ENCODE results near the gene SCLT1. TPM values are rescaled to one million over a fixed set of nuclear protein-coding genes. Genes with fewer than 3 reads are reported as not detected.

Gene SCLT1
- total RNA-seq, 1 experiment from 2014 or later = 11.3 TPM

DNA sequence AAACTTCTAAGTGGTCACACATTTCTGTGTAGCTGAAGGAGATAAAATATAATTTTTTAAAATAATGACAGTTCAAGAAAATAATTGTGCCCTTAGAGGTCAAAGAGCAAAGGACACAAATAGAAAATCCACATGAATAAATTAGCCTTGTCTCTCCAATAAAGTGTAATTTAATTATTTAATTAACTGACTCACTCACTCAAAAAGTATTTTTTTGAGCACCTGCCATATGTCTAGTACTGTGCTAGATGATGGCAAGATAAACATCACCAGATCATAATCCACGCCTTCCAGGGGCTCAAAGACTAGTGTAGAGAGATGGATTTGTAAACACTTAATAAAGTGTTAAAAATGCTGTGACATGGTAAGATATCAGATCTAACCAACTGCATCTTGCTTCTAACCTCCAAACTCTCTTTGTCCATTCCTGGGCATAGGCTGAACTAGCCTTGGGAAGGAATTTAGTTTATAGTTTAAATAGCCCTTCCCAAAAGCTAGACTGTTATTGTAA lies 112.5 kb downstream of the SCLT1 start:
- Histone ChIP-seq H3K14ac (ENCODE audit: insufficient read depth, low read length) (no peak overlapping the region), H3K27ac (ENCODE audit: insufficient read length, low read depth, low read length) (no peak overlapping the region), H4K8ac (replicated peaks; ENCODE audit: insufficient read length, low read depth, low read length) (no peak overlapping the region), H3K79me2 (ENCODE audit: insufficient read depth, low read length) (no peaks in the 10 kb centered on the region), H4K5ac (ENCODE audit: insufficient read length, low read depth, low read length) (no peak overlapping the region), H2BK120ac (ENCODE audit: low read depth, low read length, poor library complexity, severe bottlenecking) (no peak overlapping the region), H3K9ac (ENCODE audit: extremely low read depth, insufficient read length, low read length) (no peak overlapping the region), H2BK5ac (ENCODE audit: insufficient read length, low read length) (no peak overlapping the region), H3K23me2 (ENCODE audit: insufficient read length, low read depth, low read length, poor library complexity, severe bottlenecking) (no peaks in the 10 kb centered on the region), H3K18ac (ENCODE audit: insufficient read length, low read depth, low read length) (no peak overlapping the region), H2AFZ (ENCODE audit: low read length) (no peak overlapping the region), H2BK12ac (ENCODE audit: insufficient read length, low read depth, low read length) (no peak overlapping the region), H4K91ac (ENCODE audit: insufficient read length, low read depth, low read length) (no peak overlapping the region), H3K4me1 (ENCODE audit: insufficient read depth, low read length) (no peaks in the 10 kb centered on the region), H2BK20ac (ENCODE audit: low read depth, low read length, poor library complexity, severe bottlenecking) (no peak overlapping the region), H3K4ac (ENCODE audit: low read depth, low read length) (no peak overlapping the region), H2AK5ac (ENCODE audit: insufficient read length, low read length) (no peak overlapping the region), H3K27me3 (ENCODE audit: insufficient read depth, low read length) (no peaks in the 10 kb centered on the region), H2BK15ac (ENCODE audit: low read depth, low read length) (no peak overlapping the region), H3K23ac (ENCODE audit: insufficient read length, low read depth, low read length) (no peak overlapping the region), H3K9me3 (ENCODE audit: control insufficient read depth, low read depth, low read length) (no peaks in the 10 kb centered on the region), H3K56ac (ENCODE audit: insufficient read length, low read depth, low read length) (no peak overlapping the region), H4K20me1 (ENCODE audit: control insufficient read depth, insufficient read depth, insufficient read length) (no peaks in the 10 kb centered on the region), H3T11ph (ENCODE audit: low read length) (no peak overlapping the region), H3K79me1 (ENCODE audit: insufficient read depth, low read depth, low read length, poor library complexity, severe bottlenecking) (no peaks in the 10 kb centered on the region), H3K4me2 (ENCODE audit: insufficient read depth, insufficient read length, low read length) (no peak overlapping the region)
- TF ChIP-seq, protein P1, sequence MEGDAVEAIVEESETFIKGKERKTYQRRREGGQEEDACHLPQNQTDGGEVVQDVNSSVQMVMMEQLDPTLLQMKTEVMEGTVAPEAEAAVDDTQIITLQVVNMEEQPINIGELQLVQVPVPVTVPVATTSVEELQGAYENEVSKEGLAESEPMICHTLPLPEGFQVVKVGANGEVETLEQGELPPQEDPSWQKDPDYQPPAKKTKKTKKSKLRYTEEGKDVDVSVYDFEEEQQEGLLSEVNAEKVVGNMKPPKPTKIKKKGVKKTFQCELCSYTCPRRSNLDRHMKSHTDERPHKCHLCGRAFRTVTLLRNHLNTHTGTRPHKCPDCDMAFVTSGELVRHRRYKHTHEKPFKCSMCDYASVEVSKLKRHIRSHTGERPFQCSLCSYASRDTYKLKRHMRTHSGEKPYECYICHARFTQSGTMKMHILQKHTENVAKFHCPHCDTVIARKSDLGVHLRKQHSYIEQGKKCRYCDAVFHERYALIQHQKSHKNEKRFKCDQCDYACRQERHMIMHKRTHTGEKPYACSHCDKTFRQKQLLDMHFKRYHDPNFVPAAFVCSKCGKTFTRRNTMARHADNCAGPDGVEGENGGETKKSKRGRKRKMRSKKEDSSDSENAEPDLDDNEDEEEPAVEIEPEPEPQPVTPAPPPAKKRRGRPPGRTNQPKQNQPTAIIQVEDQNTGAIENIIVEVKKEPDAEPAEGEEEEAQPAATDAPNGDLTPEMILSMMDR (conservative IDR thresholded peaks at IDR 0.05) = no peak
- WGBS (ENCODE audit: extremely low coverage, insufficient read length, low lambda C conversion rate) = no CpG with 5 or more reads among the region's 1 CpG
- Mint-ChIP-seq H3K27me3 (ENCODE audit: low read depth) (no peaks in the 10 kb centered on the region), H3K4me3 (no peak overlapping the region), H3K4me1 (peaks cover 0 to under 1% of the 10 kb centered on the region in 2 experiments; a peak in 1 of 4 replicates), H3K9me3 (no peaks in the 10 kb centered on the region), H3K36me3 (ENCODE audit: insufficient read depth in 1 of 3, low read depth in 3 of 3) (no peaks in the 10 kb centered on the region), H3K27ac (no peak overlapping the region)
- no peak for DNase-seq
